WTC11 (cell line): Measurements from ENCODE around the gene AP2S1. TPM values are rescaled to one million over a fixed set of nuclear protein-coding genes. Genes with fewer than 3 reads are reported as not detected.

ENCODE experiments used
- ATAC-seq: fragments of 200-7000 bp; cut with Tn5 transposase; 2 replicates; pipeline ENCODE4 v1.10.0; 2021; ENCODE audit warnings: mild to moderate bottlenecking, moderate library complexity
- CTCF ChIA-PET: fragments of 300-600 bp; sonication (Branson Sonifier 250); formaldehyde crosslinking; loops from one replicate; lab custom pipeline; 2021; ENCODE audit warnings: antibody characterized with exemption; lab: Charles Lee
- POLR2A ChIA-PET: fragments of 350-600 bp; sonication (Branson Sonifier 250); formaldehyde crosslinking; loops from one replicate; lab custom pipeline; 2021; ENCODE audit warnings: antibody characterized with exemption; lab: Charles Lee
- DNase-seq: peaks from one replicate; pipeline ENCODE4 v3.0.0; 2021; ENCODE audit warnings: low spot score
- H3K27ac Mint-ChIP-seq: 2 replicates; pipeline ENCODE4 v1.8.0; 2021; ENCODE audit warnings: mixed read lengths
- H3K27me3 Mint-ChIP-seq: 2 replicates; pipeline ENCODE4 v1.8.0; 2021; ENCODE audit warnings: low read depth, mild to moderate bottlenecking, moderate library complexity, mixed read lengths
- H3K36me3 Mint-ChIP-seq: 2 replicates; pipeline ENCODE4 v1.8.0; 2021; ENCODE audit warnings: mixed read lengths
- H3K4me1 Mint-ChIP-seq: 2 replicates; pipeline ENCODE4 v1.8.0; 2022; ENCODE audit warnings: mixed read lengths
- H3K4me3 Mint-ChIP-seq: 2 replicates; pipeline ENCODE4 v1.8.0; 2021; ENCODE audit warnings: mild to moderate bottlenecking, moderate library complexity, mixed read lengths
- H3K9me3 Mint-ChIP-seq: 2 replicates; pipeline ENCODE4 v1.8.0; 2021; ENCODE audit warnings: mixed read lengths
- ATF3 ChIP-seq: sonication (generic); formaldehyde crosslinking; conservative IDR thresholded peaks from 2 replicates; pipeline ENCODE4 v1.8.1; 2022; ENCODE audit warnings: mild to moderate bottlenecking, missing genetic modification reagents
- CTCF ChIP-seq: fragments of 200-600 bp; IDR thresholded peaks from 2 replicates; pipeline ENCODE4 v1.8.0; 2022; ENCODE audit warnings: antibody characterized with exemption
- GRHL2 ChIP-seq: fragments of 250-450 bp; sonication (Bioruptor Pico); IDR thresholded peaks from 2 replicates; pipeline ENCODE4 v1.8.0; 2022; ENCODE audit warnings: mild to moderate bottlenecking, moderate library complexity; ENCODE audit not compliant: insufficient replicate concordance, severe bottlenecking
- KAT7 ChIP-seq: sonication (generic); formaldehyde crosslinking; IDR thresholded peaks from 2 replicates; pipeline ENCODE4 v1.8.1; 2023; ENCODE audit warnings: missing genetic modification reagents, mild to moderate bottlenecking, borderline replicate concordance
- MAX ChIP-seq: sonication (generic); formaldehyde crosslinking; IDR thresholded peaks from 2 replicates; pipeline ENCODE4 v1.8.0; 2022; ENCODE audit warnings: mild to moderate bottlenecking, missing genetic modification reagents
- PRDM15 ChIP-seq: sonication (generic); formaldehyde crosslinking; IDR thresholded peaks from 2 replicates; pipeline ENCODE4 v1.8.0; 2022; ENCODE audit warnings: missing genetic modification reagents
- SMAD4 ChIP-seq: sonication (generic); formaldehyde crosslinking; IDR thresholded peaks from 2 replicates; pipeline ENCODE4 v1.8.0; 2022; ENCODE audit warnings: mild to moderate bottlenecking, missing genetic modification reagents
- ZNF281 ChIP-seq: sonication (generic); formaldehyde crosslinking; IDR thresholded peaks from 2 replicates; pipeline ENCODE4 v1.8.0; 2023; ENCODE audit warnings: mild to moderate bottlenecking, missing genetic modification reagents
- ZNF396 ChIP-seq: fragments of 250-450 bp; sonication (Bioruptor Pico); IDR thresholded peaks from 2 replicates; pipeline ENCODE4 v1.8.0; 2021; ENCODE audit warnings: mild to moderate bottlenecking, moderate library complexity, borderline replicate concordance
- ZNF512 ChIP-seq: sonication (generic); formaldehyde crosslinking; IDR thresholded peaks from 2 replicates; pipeline ENCODE4 v1.8.1; 2022; ENCODE audit warnings: missing genetic modification reagents, borderline replicate concordance
- total RNA-seq: library from RNA; stranded (reverse); gene quantifications from 3 replicates; pipeline ENCODE4 v1.2.3, GENCODE V29; 2021

AP2S1 gene
- total RNA-seq, 1 experiment from 2014 or later, result 249 TPM

- TF ChIP-seq ZNF396 (CRISPR knock-in tag), result no peak
- TF ChIP-seq MAX, result no peak
- TF ChIP-seq ZNF281 (CRISPR knock-in tag), result no peak
- TF ChIP-seq SMAD4 (CRISPR knock-in tag), result no peak
- TF ChIP-seq GRHL2 (CRISPR knock-in tag), result no peak
These were observed 3.1 kb downstream of the AP2S1 start (continued) for GRCh38 chr19:46847528-46847927.

GRCh38 chr19:46845959-46846459, 4.6 kb downstream of the AP2S1 start:
- H3K27ac Mint-ChIP-seq, result peak overlapping the region; percentile 28
- H3K27me3 Mint-ChIP-seq, result no peaks in the 10 kb centered on the region
- no peak overlapping the region for H3K4me3 Mint-ChIP-seq

More at GRCh38 chr19:46845959-46846459, 4.6 kb downstream of the AP2S1 start:
- DNase-seq, result no peak
- ATAC-seq, result no peak
- TF ChIP-seq ZNF512 (CRISPR knock-in tag) (no peak), ATF3 (no peak), PRDM15 (no peak), KAT7 (no peak), CTCF (no peak)
- Mint-ChIP-seq H3K36me3 (peaks cover 29% of the 10 kb centered on the region), H3K4me1 (peaks cover 12% of the 10 kb centered on the region), H3K9me3 (no peaks in the 10 kb centered on the region)
- CTCF ChIA-PET, result interaction anchor here (0.5 to 1.5 kb wide), 2 partner anchors 92 to 188 kb away, joined by 3 to 4 read pairs; no protein-coding TSS in a partner anchor
- POLR2A ChIA-PET, result interaction anchor here (0.5 kb wide), 1 partner anchor 28 kb away, joined by 4 read pairs; no protein-coding TSS in a partner anchor
